Posterior vena cava (tissue), 2 donors: ENCODE measurements around the gene ATF3. TPM values are rescaled to one million over a fixed set of nuclear protein-coding genes. Genes with fewer than 3 reads are reported as not detected.

Experiments
- DNase-seq: peaks from one replicate; pipeline ENCODE4 v3.0.0-alpha.2; 2020; ENCODE audit warnings: low spot score
- intact Hi-C, 2 donors: fragments of 100-400 bp; cut with DNase I; formaldehyde crosslinking; loops; one replicate each; pipeline versions ENCODE4 v1.14.1 to v1.14.2; 2022 to 2023
- long read RNA-seq, 2 donors: library from polyadenylated mRNA; unstranded; transcript quantifications; one replicate each; pipeline ENCODE4 v2.0.0, GENCODE V29; 2020 to 2021
- total RNA-seq, 2 donors: library from RNA; stranded (reverse); fragmentation: NEBNext Ultra II Directional; extraction: Animal tissue kit (Norgen Biotek cat#: 25700); gene quantifications; one replicate each; pipeline ENCODE4 v1.2.1, GENCODE V29; 2021
- donor health status: DM: yes; HTN: yes; CAD: no.
- donor health status: DM: yes; HTN: yes; CAD: no.

The ATF3 gene, protein sequence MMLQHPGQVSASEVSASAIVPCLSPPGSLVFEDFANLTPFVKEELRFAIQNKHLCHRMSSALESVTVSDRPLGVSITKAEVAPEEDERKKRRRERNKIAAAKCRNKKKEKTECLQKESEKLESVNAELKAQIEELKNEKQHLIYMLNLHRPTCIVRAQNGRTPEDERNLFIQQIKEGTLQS
- 100 to 1,000 TPM in 1 of 2 donors, 10 to 100 TPM in 1; 43.4 to 193 TPM for total RNA-seq
- long read RNA-seq, donor 1, transcript ATF3-202 (4 exons, 2,033 nt), result major isoform, 6 of 7 reads
- long read RNA-seq, donor 1, partial matches to known transcripts, result 0 of 7 reads
- long read RNA-seq, donor 1, other reads (novel, unspliced or antisense), result 0 of 7 reads
- long read RNA-seq, donor 2, transcript ATF3-208 (3 exons, 1,626 nt), result minor isoform, 10 of 199 reads
- long read RNA-seq, donor 2, transcript ATF3-202 (4 exons, 2,033 nt), result major isoform, 149 of 199 reads
- long read RNA-seq, donor 2, partial matches to known transcripts, result 5 of 199 reads
- long read RNA-seq, donor 2, other reads (novel, unspliced or antisense), result 31 of 199 reads

DNA sequence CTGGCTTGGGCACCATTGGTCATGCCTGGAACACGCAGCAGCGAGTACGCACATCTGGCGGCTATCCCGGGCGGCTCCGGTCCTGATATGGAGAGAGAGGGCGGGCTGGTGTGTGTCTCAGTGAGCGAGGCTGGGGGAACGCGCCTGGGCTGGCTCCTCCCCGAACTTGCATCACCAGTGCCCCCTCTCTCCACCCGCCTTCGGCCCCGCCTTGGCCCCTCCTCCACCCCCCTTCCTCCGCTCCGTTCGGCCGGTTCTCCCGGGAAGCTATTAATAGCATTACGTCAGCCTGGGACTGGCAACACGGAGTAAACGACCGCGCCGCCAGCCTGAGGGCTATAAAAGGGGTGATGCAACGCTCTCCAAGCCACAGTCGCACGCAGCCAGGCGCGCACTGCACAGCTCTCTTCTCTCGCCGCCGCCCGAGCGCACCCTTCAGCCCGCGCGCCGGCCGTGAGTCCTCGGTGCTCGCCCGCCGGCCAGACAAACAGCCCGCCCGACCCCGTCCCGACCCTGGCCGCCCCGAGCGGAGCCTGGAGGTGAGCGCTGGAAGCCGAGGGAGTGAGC lies at the start of gene ATF3:
Gene ATF3, plus strand, starts transcription at position 370 of the 567 bp plus-strand sequence. CDS start 6,261 bp downstream, outside the sequence.
- DNase-seq, result peak; percentile 100
- intact Hi-C loops, result no loop called here

DNA sequence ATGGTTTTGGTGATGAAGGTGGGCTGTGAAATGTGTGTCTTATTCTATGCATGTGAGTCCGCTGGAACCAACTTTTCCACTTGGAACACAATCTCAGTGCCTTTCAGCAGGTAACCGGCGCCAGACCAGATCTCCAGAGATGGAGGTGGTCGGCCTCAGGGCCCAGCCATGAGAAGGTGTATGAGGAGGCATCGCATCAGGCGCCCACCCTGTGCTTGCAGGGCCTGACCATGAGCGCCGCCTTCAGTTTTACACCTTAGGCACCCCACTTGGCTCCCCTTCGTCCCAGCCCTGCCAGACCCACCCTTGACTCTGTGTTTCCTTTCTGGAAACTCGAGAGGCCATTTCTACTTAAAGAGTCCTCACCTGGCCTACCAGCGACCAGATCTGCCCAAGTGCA lies 48.6 kb upstream of the ATF3 start:
- DNase-seq, result no peak
- intact Hi-C loops, result loop anchor here (5.0 to 10.0 kb wide), 2 partner anchors 75 to 78 kb away; no protein-coding TSS in a partner anchor

DNA sequence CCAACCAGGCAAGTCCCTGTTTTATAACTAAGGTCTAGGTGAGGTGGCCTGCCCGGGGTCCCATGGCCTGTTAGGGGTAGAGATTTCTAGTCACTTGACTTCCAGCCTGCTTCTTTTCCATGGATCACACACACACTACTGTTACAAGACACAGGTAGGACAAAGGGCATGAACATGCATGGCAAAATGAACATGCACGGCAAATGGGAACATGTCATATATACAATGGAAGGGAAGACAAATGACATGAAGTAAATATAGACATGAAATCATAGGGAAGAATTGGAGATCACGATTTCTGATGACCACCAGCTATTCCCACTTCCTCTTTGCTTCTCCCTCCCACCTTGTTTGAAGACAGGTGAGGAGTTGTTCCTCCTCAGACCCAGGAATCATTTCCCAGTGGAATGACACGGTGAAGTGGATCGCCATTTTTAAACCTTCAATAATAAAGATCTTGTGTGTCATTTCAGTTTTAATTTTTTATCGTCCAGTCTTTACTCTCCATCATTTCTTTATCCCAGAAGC lies 47.6 kb upstream of the ATF3 start:
- intact Hi-C loops, result no loop called here
- no peak for DNase-seq

DNA sequence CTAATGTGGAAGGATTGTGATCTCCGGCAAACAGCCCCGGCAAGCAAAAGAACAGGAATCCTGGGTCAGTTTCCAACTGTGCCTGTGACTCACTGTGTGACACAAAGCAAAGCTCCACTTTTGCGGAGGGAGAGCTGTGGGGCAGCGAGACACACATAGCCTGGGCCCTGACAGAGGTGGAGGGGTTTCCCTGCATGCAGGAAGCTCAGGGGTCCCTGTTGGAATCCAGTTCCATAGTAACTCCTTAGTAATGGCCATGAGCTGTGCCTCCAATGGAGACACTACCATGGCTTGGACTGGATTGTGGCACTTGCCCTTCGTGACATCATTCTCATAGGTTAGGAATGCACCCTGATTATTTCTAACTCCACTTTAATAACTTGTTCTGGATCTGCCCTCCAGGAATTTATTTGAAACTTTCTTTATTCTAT lies 47.0 kb upstream of the ATF3 start:
- DNase-seq, result no peak
- intact Hi-C loops, result no loop called here

DNA sequence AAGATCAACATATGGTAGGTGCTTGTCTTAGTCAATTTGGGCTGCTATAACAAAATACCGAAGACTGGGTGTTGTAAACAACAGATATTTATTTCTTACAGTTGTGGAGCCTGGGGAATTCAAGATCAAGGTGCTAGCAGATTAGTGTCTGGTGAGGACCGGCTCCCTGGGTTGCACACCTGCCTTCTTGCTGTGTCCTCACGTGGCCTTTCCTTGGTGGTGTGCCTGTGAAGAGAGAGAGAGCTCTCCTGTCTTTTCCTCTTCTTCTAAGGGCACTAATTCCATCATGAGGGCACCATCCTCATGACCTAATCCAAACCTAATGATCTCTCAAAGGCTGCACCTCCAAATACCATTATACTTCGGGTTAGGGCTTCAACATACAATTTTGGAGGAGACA lies 45.8 kb upstream of the ATF3 start:
- intact Hi-C loops, result no loop called here
- no peak for DNase-seq

DNA sequence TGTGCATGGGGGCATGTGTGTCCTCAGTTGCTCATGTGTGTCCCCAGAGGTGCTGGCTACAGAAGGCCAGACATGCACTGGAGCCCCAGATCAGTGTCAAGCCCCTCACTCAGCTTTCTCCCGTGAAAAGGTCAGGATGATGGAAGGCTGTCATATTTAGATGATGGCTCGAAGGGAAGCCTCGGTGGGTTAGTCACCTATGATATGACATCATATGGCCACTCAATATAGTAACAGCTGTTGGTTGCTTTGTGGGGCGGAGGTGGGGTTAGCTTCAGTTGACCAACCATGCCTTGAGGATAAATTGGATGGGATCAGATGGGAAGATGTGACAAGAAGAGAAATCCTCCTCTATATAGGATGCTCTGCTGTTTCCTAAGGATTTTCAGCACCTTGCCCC lies 43.5 kb upstream of the ATF3 start:
- intact Hi-C loops, result loop anchor here (5.0 kb wide), 1 partner anchor 37 kb away; no protein-coding TSS in a partner anchor
- DNase-seq, result no peak

DNA sequence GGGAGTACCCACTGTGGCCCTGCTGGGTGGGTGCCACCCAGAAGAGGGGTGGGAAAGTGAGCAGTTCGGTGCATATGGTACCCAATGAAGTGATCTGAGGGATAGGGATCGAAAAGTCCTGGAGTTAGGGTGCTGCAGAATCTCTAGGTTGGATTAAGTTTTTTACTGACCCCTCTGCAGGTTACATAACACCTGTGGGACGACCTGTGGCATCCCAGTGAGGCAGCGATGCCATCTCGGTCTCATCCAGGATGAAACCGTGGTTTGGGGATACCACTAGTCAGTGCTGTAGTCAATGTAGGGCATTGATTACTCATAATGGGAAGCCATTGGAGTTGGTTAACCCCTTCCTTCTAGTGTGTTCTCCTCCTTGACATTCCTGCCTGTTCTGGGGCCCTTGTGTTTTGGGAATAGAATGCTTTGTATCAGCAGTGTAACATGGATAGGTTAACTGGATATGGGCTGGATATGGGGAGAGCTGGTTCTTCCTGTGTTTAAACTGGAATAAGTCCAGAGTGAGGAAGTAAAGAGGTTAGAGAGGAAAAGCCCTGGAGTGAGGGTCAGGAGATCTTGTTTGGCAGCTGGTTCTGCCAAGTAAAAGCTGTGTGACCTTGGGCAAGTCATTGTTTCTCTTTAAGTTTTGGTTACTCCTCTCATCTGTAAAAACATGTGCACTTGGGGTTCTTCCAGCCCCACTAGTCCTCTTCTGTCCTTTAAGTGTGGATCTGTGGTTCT lies 42.8 kb upstream of the ATF3 start:
- DNase-seq, result no peak
- intact Hi-C loops, result loop anchor here (5.0 kb wide), 1 partner anchor 37 kb away; no protein-coding TSS in a partner anchor

DNA sequence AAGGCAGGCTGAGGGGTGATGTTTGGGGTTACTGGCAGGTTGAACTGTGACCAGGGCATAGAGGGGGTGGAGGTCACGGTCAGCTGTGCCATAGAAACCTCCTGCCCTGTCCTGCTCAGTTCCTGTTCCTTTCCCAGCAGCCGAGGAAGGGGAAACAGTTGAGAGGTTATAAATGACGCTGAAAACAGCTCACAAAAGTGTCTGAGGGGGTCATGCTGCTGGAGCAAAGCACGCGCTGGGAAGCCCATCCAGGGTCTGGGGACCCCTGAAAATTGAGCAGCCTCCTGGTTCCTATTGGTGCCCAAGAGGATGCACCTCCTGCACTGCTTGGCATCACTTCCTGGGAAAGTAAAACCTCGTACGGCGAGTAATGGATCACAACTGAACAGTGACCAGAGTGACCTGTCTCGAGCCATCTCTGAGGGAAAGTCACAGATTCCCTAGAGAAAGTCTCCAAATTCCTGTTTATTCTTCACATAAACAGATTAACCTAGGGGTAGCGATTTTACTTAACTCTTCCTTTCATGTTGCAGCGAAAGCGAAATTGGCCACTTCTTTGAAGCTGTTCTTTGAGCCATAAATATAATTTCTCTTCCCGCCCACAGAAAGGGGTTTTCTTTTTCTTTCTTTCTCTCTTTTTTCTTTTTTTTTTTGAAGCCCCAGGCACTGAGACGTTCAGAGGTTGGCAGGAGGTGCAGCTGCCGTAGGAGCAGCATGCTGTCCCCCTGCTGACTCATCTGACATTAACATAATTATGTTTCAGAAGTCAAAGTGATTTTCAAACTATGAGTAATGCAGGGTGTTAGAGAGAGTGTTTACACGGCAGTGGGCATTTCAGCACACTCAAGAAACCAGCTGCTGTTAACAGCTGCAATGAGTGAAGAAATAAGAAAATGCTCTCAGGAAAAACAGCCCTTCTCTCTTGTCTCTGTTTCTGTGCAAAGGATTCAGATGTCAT lies 41.8 kb upstream of the ATF3 start:
- DNase-seq, result no peak
- intact Hi-C loops, result loop anchor here (5.0 kb wide), 1 partner anchor 36 kb away; no protein-coding TSS in a partner anchor

DNA sequence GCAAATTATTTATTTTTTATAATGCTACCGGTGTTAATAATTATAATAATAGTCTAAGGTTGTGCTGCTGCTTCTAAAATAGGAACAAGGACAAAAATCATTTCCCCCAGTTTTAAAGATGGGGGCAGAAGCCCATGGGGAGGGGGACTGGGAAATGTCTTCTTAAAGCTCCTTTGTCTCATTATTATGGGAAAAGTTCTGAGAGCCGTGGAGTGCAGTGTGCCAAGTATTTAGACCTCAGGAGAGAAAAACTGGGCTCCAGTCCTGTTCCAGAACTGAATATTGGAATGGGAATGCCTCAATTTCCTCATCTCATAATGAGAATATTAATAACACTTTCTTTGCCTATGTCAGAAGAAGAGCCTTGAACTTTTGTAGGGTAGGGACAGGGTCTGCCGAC lies 40.9 kb upstream of the ATF3 start:
- no peak for DNase-seq
- intact Hi-C loops, result loop anchor here (5.0 kb wide), 1 partner anchor 35 kb away; no protein-coding TSS in a partner anchor

DNA sequence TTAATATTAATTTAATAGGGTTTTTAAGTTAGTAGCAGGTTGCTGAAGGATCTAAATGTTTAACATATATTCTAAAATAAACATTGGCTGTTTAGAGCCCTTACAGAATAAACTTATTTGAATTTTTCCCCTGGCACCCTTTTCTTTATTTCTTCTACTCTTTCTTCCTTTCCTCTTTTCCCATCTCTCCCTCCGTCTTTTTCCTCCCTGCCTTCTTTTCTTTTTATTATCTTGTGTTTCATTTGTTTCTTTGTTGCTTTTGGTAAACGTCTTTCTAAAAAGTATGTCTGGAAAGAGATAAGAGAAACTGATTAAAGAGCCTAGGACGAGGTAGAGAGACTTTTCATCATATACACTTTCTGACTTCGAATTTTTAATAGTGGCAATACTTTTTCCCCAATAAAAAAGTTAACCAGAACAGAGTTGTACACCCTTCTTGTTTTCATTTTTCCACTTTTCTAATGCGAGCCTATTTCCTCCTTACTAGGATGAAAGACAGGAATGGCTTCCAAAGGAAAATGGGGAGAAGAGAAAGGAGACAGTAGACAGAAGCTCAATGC lies 39.5 kb upstream of the ATF3 start:
- intact Hi-C loops, result loop anchor here (5.0 kb wide), 1 partner anchor 33 kb away; no protein-coding TSS in a partner anchor
- DNase-seq, result no peak

DNA sequence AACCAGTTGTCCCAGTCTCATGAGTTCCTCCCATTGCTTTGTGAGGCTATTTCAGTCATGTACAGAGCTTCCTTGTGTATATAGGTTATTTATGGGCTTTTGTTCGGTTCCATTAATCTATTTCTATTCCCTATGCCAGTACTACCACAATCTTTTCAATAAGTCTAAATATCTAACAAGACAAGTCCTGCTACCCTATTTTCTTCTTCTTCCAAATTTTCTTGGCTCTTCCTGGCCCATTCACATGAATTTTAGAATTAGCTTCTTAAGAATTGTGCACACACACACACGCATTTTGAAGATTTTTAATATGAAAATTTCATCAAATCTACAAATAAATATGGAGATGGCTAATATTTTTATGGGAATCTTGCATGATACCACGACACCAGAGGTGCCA lies 33.8 kb upstream of the ATF3 start:
- intact Hi-C loops, result no loop called here
- DNase-seq, result no peak

DNA sequence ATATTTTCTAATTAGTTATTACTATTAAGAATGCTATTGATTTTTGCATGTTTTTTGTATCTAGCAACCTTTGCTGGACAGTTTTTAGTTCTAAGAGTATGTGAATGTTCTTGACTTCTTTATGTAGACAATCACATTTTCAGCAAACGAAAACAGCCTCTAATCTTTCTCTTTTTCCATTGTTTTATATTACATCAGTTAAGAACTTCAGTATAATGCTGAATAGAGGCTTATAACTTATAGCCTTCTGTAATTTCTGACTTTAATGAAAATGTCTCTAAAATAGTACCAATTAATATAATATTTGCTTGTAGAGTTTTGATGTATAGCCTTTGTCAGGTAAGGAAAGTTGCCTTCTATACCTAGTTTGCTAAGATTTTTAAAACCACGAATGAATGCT lies 33.2 kb upstream of the ATF3 start:
- no peak for DNase-seq
- intact Hi-C loops, result no loop called here

DNA sequence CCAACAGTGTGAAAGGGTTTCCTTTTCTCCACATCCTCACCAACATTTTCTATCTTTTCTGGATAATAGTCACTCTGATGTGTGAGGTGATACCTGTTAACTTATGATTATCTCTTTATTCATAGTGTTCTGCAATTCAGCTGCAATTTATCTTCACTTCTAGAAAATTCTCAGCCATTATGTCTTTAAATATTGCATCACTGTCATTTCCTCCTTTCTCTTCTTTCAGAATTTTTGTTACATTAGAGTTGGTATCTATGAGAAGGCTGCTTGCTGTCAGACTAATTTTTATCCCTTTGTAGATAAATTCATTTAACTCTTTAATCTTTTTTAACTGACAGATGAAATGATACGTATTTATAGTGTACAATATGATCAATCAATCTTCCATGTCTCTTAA lies 30.5 kb upstream of the ATF3 start:
- intact Hi-C loops, result no loop called here
- DNase-seq, result no peak

DNA sequence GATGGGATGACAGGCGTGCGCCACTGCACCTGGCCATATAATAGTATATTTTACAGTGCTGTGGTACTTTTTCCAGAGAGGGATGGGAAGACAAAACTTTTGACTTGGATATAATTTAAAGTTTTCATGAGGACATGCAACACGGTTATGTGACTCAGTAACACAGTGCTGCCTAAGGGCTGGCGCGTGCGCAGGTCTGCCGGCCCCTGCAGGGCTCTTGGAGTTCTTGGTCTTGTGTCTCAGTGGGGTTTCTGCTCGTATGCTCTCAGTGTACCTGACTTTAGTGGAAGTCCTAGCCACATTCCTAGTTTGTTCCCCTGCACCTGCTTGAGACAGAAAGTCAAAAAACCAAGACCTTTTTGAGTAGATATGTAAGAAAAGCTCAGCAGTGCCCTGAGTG lies 27.5 kb upstream of the ATF3 start:
- no peak for DNase-seq
- intact Hi-C loops, result loop anchor here in 1 of 2 donors (5.0 kb wide), 1 partner anchor 879 kb away; no protein-coding TSS in a partner anchor

DNA sequence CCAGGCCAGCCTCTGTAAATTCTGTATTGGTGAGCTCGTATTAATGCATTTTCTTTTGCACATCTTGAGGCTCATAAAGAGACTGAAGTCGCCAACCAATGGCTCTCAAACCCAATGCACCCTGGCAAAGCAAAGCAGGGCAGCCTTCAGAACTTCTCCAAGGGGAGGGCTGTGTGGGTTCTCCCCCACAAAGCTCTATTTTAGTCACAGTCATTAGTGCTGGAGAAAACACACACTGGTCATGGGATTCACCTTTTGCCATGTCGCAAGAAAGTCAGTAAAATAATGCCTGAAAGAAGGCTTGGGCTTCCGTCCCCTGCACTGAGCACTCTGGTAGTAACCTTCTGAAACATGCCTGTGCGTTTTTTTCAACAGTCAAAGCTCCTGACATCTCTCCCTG lies 26.3 kb upstream of the ATF3 start:
- no peak for DNase-seq
- intact Hi-C loops, result loop anchor here in 1 of 2 donors (5.0 kb wide), 1 partner anchor 880 kb away; no protein-coding TSS in a partner anchor

DNA sequence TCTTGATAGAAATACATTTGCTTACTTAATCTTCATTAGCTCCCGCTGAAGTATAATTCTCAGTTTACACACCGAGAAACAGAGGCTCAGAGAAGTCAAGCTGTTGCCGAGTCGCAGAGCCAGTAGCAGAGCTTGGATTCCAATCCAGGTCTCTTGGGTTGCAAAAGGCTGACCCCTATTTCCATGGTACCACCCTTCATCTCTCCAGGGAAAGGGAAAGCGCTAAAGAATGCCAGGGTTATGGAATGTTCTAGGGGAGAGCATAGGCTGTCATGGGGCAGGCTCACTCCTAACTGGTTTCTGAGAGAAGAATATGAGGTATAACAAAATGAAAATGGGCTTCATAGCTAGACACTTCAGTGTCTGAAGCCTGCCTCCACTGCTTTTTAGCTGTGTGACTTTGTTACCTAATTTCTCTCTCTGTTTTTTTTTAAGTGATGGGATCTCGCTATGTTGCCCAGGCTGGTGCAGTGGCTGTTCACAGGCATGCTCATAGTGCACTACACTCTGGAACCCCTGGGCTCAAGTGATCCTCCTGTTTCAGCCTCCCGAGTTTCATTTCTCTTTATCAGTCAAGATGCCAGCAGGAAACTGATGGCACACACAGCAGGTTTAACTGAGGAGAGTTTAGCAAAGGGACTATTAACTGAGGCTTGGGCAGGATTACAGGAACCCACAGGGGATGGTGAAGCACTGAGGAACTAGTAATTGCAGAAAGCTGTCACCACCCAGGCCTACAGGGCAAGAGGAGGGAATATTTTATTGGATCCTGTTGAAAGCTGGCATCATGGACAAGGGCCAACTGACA lies 25.5 kb upstream of the ATF3 start:
- no peak for DNase-seq
- intact Hi-C loops, result loop anchor here in 1 of 2 donors (5.0 kb wide), 1 partner anchor 881 kb away; no protein-coding TSS in a partner anchor

DNA sequence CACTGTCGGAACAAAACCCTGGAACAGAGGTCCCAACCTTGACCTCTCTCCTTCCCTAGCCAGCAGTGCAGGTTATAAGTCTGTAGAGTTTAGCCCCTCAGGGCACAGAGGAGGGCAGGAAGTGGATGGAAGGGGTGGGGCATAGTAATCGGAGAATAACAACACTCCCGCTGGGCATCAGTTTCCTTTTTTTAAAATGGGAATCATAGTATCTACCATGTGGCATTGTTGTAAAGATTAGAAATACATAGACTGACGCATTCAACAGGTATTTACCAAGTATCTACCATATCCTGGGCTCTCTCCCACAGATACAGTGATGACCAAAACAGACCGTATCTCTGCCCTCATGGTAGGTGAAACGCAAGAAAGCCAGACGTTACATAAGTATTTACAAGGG lies 24.9 kb upstream of the ATF3 start:
- intact Hi-C loops, result loop anchor here in 1 of 2 donors (5.0 kb wide), 1 partner anchor 881 kb away; no protein-coding TSS in a partner anchor
- DNase-seq, result no peak
